ENCODE data around the gene EXOC3L4.

Gene EXOC3L4

DNA sequence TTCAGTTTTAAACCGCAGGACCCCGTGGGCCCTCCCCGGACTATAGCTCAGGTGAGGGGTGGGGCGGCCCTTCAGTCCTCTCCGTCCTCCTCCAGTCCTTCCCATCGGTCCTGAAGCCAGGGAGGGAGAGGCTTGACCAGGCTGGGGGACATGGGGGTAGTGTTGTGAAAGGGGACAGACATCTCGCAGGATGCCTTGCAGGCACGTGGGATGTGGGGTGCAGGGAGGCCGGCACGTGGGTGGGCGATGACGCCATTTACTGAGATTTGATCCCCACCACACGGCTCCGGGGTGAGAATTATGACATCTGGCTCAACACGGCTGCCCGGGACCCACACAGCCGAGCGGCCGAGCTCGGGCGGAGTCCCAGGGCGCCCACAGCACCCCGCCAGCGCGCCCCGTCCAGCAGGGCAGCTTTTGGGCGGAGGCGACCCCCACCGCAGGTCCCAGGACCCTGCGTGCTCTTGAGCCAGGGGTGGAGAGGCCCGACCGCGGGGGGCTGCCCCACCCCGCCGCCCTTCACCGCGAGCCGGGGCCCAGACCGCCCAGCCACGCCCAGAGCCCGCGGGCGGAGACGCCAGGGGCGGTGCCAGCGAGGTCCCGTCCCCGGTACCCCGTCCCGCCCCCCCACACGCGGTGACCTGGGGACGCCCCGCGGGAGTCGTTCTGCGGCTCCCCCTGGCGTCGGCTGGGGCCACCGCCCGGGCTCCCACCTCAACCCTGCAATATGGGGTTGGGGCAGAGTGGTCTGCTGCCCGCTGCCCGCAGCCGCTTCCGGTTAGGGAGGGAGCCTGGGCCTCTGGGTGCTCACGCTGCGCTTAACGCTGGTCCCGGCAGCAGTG lies 3.3 kb upstream of the EXOC3L4 start:
- no peak for DNase-seq (ENCODE audit: low read depth)

DNA sequence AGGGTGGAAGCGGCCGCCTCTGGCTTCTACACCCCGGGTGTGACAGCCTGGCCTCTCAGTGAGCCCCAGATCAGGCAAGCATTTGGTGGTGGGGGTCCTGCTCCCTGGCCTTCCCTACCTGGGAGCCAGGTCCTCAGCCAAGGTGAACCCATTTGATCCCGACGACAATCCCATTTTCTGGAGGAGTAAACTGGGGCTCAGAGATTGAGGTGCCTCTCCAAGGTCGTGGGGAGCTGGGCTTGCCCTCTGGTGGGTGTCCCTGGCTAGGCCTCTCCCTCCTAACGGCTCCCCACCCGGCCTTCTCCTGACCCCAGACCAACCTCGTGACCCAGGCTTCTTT lies 2.7 kb upstream of the EXOC3L4 start:
- DNase-seq (ENCODE audit: low read depth): no peak

- DNase-seq (ENCODE audit: low read depth): no peak
These were observed 594 bp upstream of the EXOC3L4 start for GRCh38 chr14:103093856-103094405.

GRCh38 chr14:103095210-103095778 lies 769 bp downstream of the EXOC3L4 start:
- DNase-seq (ENCODE audit: low read depth): no peak

GRCh38 chr14:103096387-103096786 lies 1.9 kb downstream of the EXOC3L4 start:
- no peak for DNase-seq (ENCODE audit: low read depth)

- no peak for DNase-seq (ENCODE audit: low read depth)
These were observed 2.9 kb downstream of the EXOC3L4 start for GRCh38 chr14:103097244-103097993.

DNA sequence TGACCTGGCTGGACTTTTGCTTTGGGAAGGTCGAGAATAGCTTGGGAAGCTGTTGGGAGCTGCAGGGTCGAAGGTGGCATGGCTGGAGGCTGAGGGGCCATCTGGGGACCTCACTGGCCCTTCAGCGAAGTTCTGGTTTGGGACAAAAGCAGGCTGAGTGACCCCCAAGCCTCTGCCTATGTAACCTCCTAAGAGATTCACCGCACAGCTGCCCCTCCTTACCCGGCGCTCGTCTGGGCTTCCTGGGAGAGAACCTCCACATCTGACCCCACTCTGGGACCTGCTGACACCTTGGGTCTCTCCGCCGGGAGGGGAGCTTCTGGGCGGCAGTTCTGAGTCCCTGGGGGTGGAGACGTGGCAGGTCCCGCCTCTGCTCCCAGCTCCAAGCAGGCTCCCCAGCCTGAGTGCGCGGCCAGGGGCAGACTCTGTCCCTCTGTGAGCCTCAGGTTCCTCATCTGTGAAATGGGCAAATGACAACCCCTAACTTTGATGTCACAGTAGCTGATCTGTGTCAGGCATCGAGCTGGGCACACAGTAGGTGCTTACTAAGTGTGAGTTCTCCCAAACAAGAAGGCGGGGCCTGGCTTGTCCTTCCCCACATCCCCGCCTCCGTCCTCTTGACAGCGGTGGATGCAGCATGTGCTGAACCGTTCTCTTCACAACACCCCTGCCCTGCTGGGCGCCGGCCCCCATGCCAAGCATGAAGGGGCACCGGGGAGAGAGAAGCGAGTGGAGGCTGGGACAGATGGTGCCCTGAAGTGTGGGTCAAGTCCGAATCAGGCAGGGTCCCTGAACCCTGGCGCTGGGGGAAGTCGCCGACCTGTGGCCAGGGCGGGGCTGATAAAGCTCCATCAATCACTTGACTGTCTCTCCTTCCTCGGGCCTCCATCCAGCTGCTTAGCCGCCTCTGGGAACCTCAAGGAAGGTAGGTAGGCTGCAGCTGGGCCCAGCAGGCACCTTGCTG lies 3.8 kb downstream of the EXOC3L4 start:
- DNase-seq (ENCODE audit: low read depth): no peak

DNA sequence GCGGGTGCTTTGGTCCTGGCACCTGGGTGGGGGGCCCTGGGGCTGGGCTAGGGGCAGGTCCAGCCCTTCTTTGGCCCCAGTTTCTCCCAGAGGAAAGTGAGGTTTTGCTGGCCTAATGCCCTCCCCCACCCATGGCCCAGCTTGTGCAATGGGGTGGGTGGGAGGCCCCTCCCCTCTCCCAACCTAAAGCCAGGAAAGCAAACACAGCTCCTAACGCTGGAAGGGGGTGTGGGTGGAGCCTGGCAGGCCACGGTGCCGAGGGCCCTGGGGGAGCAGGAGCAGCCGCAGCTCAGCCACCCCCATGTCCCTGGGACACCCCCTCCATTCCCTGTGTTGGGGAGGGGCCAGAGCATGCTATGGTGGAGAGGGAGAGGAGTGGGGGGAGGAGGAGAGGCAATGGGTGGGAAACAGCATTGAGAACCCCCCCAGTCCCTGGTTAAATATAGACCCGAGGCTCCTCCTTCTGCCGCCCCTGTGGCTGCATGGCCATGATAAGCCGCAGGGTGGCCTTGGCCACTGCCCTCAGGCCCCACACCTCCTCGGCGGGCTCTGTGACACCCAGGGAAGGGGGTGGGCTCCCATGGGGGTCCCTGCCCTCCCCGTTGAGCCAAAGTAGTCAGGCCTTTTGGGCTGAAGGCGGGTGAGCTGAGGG lies 4.7 kb downstream of the EXOC3L4 start:
- no peak for DNase-seq (ENCODE audit: low read depth)

DNA sequence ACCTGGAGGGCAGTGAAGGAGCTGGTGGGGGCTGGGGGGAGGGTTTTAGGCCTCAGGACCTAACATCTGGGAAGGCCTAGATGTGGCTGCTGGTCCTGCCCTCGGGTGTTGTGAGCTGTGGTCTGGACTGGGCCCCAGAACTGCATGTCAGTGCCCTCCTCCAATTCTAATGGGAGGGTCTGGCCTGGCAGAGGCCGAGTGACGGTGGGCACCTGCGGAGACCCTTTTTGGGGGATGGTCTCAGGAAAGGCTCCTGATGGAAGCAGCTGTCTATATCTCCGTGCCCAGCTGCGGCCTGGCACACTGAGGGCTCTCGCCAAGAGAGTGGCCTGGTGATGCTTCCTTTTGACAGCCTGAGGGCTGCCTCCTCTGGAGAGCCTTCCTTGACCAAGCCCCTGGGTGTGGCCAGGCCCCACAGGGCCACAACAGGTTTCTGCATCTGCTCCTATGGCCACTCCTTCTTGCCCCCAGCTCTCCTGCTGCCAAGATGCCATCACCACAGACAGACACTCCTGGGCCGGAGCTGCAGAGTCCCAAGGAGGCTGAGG lies 5.3 kb downstream of the EXOC3L4 start:
- DNase-seq (ENCODE audit: low read depth): no peak

DNA sequence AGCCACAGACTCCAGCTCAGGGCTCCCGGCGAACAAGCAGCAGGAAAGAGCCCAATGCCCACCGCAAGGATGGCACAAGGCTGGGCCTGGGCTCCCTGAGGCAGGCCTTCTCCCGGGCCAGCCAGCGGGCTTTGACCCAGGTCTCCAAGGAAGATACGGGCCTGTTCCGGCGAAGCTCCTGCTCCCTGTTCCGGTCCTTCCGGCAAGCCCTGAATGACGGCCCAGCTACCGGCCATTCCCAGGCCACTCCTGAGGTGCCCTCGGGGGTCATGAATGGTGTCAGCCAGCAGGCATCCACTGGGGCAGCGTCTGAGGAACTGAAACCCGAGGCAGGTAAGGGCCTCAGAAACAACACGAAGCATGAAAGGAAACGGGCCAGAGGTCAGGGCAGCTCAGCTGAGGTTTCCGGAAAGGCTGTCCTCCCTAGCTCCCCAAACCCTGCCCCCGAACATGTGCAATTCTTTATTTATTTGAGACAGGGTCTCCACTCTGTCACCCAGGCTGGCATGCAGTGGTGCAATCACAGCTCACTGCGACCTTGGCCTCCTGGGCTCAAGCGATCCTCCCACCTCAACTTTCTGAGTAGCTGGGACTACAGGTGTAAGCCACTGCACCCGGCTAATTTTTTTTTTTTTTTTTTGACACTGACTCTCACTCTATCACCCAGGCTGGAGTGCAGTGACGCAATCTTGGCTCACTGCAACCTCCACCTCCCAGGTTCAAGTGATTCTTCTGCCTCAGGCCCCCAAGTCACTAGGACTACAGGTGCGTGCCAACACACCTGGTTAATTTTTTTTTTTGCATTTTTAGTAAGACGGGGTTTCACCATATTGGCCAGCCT lies 6.0 kb downstream of the EXOC3L4 start:
- DNase-seq (ENCODE audit: low read depth): no peak

DNA sequence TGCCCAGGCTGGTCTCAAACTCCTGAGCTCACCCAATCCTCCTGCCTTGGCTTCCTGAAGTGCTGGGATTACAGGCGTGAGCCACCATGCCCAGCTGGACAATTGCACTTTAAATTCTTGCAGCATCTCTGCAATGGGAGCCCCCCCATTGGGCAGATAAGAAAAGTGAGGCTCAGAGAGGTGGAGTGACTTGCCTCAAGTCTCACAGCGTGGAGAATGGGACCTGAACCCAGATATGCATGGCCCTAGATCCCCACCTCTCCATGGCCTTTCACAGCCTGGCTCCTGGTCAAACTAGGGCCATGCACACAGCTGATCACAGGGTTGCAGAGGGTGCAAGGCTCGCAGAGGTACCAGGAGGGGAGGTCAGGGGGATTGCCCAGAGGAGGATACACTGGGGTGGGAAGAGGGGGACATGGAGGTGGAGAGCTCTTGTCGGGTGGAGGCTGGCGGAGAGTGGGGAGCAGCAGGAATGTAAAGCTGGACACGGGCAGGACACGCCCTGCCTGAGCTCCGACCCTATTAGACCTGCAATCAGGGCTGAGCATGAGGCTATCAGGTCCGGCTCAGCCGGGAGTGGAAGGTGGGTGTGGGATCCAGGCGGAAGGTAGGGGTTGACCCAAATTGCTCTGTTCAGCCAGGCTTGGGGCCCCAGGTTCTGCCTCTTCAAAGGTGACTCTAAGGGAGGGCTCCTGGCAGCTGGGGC lies 6.9 kb downstream of the EXOC3L4 start:
- DNase-seq (ENCODE audit: low read depth): no peak

- DNase-seq (ENCODE audit: low read depth): no peak
These were observed 7.6 kb downstream of the EXOC3L4 start for GRCh38 chr14:103101963-103102688.

DNA sequence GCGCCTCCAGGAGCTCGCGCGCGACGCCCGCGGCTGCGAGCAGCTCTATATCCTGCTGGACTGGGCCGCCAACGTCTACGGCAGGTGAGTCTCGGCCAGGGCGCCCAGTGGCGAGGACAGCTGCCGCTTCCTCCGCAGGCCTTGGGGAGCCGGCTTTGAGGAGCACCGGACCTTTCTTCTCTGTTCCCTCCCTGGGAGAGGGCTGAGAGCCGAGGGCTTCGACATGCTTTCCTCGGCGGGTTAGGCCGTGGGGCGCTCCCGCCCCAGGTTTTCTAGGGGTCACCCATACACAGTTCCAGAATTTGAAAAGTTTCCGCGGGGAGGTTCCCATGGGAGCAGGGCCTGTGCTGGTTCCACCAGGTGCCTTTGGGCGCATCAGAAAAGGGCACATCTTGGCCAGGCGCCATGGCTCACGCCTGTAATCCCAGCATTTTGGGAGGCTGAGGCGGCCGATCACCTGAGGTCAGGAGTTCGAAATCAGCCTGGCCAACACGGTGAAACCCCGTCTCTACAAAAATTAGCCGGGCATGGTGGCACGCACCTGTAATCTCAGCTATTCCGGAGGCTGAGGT lies 8.2 kb downstream of the EXOC3L4 start:
- DNase-seq (ENCODE audit: low read depth): no peak

- DNase-seq (ENCODE audit: low read depth): no peak
These were observed 9.2 kb downstream of the EXOC3L4 start for GRCh38 chr14:103103461-103104388.

- no peak for DNase-seq (ENCODE audit: low read depth)
These were observed 9.8 kb downstream of the EXOC3L4 start for GRCh38 chr14:103104389-103104653.

- no peak for DNase-seq (ENCODE audit: low read depth)
These were observed 10.3 kb downstream of the EXOC3L4 start for GRCh38 chr14:103104654-103105452.

All from HS-5 (cell line).